Esophagus mucosa (tissue), 1 donor: ENCODE measurements around the gene METAP1. TPM values are rescaled to one million over a fixed set of nuclear protein-coding genes. Genes with fewer than 3 reads are reported as not detected.
"Not testable (repeated sequence)": the region's sequence is repeated elsewhere in the genome, so short reads cannot be mapped to it uniquely, and the experiment has no call there.

Source experiments
- ATAC-seq: fragments of 200-7000 bp; cut with Tn5 transposase; one replicate; pipeline ENCODE4 v1.9.1; 2020
- total RNA-seq: library from RNA; stranded (reverse); gene quantifications from one replicate; pipeline ENCODE4 v1.2.4, GENCODE V29; 2023
- donor health status: DM: yes; HTN: yes; CAD: no.

The METAP1 gene
- total RNA-seq: 75.4 TPM

DNA sequence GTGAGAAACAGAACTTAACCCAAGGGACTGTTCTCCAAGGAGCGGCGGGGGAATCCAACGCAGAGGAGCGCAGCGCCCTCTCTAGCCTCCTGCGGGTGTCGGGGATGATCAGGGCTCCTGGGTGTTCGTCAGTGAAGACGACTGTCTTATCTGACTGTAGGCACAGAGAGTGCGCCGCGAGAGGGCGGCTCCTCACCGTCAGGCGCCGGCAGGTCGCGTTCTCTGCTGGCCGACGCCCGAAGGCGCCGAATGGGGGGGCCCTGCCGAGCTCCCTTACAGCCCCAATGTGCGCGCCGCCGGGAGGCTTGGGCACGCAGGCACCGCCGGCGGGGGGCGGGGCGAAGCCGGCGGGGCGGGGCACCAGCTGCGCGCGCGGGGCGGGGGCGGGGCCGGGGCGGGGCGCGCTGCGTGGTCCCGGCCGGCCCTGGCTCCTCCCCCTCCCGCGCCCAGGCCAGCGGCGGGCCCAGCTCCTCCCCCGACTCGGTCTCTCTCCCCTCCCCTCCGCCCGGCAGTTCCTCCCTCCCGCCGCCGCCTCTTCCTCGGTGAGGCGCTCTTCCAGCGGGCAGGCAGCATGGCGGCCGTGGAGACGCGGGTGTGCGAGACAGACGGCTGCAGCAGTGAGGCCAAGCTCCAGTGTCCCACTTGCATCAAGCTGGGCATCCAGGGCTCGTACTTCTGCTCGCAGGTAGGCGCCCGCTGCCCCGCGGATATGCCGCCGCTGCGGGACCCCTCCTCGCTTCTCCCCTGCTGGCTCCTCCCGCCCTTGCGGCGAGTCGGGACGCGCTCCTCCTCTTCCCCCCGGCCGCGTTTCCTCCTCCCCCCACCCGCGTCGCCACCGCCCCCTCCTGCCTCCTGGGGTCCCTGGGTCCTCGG is at the start of gene METAP1:
TSS of gene METAP1 (plus strand) at position 539 of the 873 bp plus-strand sequence. CDS start at position 572, 33 bp downstream.
- ATAC-seq: peak; percentile 94

DNA sequence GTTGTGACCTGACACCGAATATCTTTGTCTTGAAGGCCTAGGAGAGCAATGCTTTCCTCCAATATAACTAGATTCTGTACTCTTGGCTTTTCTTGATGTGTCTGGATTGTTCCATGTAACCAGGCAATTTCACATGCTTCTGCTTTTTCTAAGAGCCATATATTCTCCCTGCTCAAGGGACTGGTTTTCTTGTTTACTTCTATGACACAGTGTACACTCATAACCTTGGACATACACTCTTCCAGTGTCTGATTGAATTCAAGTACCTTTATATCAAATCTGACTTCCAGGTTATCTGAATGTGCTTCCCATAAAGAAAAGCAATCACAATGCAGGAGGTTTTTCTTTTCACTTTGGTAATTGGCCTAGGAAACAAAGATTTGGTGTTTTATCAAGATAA is 49.2 kb upstream of the METAP1 start:
- ATAC-seq: no peak

DNA sequence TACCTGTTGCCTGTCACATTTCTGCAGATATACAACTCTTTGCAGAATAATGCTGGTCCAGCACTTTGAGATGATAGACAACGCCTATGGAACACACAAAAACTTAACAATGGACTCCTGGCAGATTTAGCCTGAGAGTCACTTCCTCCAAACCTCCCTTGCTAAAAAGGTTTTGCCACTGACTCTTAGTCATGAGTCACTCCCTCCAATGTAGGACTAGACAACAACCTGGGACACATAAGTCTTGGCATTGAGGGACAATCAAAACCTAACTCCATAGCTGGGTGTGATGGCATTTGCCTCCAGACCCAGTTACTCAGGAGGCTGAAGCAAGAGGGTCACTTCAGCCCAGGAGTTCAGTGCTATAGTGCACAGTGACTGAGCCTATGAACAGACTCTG is 44.6 kb upstream of the METAP1 start:
- peak; percentile 94 for ATAC-seq

DNA sequence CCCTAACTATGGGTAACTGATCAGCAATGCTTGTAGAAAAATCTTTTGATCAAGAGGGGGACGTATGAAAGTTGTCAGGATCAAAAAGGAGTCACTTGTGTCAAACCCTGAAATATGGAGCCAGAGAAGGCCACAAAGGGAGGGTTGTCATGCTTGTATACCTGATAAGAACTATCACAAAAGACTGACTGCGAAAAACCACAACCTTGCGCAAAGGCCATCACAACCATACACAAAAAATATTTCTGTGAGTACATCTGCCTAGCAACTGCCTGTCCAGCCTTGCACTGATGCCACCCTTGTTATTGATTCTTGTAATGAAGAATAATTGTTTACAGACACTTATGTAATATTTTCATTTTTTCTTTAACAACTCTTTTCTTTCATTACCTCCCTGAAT is 43.8 kb upstream of the METAP1 start:
- no peak for ATAC-seq

DNA sequence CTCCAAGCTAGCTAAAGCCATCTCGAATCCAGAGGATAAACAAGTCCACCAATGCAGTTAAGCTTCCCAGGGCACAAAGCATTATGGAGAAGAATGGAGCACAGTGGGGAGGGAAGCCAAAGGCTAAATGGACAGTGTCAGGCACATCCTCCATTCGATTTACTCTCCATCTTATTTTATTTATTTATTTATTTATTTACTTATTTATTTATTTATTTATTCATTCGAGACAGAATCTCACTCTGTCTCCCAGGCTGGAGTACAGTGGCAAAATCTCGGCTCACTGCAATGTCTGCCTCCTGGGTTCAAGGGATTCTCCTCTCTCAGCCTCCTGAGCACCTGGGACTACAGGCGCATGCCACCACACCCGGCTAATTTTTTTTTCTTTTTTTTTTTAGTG is 40.3 kb upstream of the METAP1 start:
- ATAC-seq: no peak

DNA sequence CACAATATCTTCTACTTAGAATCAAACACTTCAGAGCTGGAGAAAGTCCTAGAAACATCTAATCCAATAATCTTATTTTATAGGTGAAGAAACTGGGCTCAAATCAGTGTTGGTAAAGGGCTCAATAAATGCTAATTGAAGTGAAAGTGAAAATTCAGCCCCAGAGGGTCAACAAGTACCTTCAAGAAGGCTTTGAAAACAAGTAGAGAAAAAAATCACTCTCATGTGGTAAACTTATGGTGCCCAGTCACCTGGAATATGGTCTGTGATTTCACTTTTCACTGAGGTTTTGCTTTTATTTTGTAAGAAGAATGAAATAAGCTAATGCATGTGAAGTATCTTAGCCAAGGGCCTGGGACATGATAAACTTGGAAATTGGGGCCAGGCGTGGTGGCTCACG is 37.5 kb upstream of the METAP1 start:
- no peak for ATAC-seq

DNA sequence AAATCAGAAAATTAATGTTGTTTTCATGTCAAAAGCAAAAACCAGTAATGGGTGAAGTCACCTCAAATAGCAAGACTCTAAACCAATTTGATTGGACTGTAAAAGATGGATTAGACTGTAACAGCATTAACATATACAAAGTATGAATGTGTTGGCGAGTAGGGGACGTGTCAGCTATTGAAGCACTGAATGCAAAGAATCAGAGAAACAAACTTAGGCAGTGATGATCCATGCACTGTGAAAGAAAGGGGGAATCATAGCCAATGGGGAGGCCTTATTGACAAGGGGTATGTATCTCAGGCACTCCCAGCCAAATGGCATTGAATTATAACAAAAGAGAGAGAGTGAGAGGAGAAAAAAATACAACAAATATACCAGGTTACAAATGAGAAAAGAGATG is 36.1 kb upstream of the METAP1 start:
- no peak for ATAC-seq

DNA sequence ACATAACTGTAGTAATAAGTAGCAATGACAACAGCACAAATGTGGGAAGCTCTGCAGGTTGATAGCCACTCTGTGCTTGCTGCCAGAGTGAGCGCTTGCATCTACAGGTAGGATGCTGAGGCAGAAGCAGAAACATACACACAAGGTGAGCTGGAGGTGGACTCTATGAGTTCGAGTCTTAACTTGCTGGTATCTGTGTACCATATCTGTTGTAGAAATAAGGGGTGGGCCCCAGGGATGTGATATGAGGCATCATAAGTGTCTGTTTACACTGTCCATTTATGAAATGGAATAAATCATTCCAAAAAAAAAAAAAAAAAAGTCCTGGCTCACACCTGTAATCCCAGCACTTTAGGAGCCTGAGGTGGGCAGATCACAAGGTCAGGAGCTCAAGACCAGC is 33.8 kb upstream of the METAP1 start:
- no peak for ATAC-seq

DNA sequence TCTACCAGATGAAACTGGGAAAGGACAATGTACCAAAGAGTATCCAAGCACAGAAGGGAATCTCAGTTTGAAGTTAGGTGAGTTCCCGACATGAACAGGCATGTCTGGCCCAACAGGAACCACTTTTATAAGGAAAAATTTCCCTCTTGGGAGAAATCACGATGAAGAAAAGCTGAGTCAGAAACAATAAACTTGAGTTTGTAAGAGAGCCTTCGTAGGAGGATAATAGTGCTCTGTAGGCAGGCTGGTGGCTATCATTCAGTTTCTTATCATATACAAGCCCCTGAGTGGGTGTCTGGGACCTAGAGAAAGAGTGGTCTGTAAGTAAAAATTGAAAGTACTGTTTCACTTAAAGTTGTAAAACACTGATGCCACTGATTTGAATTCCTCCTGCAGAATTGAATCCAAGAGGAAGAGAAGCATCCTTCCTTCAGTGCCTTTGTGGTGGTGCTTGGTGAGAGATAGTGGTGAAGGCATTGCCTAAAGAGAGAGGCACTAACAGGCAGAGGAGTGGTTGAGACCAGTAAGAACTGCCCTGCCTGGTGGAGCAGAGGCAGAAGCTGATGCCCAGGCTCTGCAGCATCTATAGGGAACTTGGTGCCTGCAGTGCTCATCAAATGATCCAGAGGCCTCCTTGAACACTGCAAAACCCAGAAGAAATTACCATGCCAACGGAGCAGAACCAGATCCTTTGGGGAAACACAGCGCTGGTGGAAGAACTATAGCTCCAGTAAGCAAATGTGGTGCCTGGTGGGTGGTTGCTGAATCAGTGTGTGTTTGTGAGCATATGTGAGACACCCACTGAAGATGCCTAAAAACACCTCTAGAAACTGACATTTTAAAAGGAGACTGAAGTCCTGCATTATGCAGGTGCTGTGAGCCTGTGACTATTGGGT is 31.7 kb upstream of the METAP1 start:
- peak; percentile 66 for ATAC-seq

DNA sequence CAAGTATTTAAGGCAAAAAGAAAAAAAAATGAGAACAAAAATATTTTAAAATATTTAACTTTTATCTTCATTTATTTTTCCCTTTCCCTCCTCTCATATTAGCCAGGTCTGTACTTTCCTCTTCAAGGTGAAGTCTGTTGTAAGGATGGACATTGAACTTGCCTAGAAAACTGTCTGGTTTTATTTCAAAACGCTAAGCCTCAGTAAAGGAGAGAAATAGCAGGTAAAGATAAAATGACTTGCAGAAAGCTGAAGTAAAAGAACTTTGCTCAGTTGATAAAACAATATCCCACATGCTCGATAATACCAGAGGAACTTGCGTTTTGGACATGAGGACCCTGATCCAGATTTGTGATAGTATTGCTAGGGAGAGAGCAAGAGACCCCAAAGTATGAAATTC is 28.6 kb upstream of the METAP1 start:
- ATAC-seq: no peak

DNA sequence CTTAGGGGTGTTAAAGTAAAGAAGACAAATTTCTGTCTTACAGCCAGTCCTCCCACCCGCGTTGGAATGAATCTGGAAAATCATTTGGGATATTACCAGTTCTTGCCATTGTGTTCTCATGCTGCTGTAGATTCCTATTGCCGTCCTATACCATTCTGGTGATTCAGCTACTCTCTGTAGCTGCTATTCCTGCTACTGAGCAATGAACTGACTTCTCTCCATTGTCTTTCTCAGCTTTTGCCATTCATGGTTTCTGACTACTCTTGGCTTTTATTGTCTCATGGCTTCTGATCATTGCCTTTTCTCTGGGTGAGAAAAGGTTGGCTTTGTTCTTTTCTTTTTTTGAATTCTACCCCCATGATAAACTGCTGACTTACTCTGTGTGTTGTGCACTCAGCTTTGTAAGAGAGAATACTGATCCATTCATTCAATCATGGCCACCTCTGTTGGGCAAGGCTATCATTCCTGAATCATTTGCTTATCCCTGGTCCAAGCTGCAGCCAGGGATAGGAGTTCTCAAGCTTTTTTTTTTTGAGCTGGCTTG is 27.7 kb upstream of the METAP1 start:
- no peak for ATAC-seq

DNA sequence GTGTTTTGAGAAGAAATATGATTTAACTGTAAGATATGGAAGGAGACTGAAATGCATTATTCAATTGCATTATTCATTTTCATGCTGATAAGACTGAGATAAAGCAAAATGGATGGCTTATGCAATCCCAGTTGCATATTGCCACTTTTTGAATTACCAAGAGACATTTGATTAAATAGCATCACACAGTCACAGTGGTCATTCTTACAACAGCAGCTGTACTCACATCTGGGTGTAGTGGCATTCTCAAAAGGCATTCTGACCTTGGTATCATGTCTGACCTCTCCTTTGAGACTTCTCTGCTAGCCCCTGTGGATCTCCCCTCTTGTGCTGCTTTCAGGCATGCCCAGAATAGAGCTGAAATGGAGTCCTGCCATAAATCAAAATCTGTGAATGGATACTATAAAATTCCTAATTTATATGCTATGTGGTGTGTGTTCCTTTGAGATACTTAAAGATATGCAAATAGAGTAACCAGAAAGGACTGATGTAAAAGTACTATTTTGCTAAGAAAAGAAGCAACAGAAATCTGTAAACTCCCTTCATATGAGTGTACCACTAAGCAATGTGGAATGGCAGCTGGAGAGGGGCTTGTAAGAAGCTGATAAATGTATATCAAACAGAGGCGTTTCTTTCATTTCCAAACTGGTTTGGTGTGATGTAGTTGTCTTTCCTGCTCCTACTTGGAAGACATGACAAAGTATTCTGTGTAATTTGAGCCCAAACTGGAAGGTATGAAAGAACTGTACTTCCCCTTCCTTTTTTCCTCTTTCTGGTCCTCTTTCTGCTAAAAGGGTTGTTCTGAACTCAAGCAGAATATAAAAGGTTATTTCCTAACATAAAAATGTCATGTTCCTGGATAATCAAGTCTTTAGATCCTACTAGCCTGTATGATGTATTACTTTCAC is 25.4 kb upstream of the METAP1 start:
- ATAC-seq: no peak

DNA sequence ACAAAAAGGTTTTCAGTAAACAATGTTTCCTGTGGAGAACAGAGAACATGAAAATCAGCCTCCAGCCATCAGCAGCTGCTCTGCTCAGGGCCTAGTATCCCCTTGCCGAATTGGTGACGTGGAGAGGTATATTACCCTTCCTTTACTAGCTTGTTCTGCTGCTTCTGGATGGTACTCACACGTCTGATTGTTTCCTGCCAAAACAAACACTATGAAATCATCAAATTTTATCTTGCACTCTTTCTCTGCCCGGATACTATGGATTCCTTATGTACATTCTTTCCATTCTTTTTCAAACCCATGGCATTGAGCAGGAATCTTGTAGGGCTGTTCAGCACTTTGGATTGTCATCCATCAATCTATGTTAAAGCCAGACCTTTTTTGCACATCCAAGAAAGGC is 18.8 kb upstream of the METAP1 start:
- ATAC-seq: no peak

DNA sequence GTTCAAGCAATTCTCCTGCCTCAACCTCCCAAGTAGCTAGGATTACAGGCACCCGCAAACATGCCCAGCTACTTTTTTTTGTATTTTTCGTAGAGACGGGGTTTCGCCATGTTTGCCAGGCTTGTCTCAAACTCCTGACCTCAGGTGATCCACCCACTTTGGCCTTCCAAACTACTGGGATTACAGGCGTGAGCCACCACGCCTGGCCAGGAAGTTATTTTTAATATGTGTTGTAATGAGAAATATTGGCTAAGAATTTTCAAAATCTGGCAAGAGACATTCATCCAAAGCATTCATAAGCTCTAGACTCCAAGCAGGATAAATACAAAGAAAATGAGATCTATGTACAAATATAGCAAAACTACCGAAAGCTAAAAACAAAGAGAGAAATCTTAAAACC is 18.0 kb upstream of the METAP1 start:
- no peak for ATAC-seq

DNA sequence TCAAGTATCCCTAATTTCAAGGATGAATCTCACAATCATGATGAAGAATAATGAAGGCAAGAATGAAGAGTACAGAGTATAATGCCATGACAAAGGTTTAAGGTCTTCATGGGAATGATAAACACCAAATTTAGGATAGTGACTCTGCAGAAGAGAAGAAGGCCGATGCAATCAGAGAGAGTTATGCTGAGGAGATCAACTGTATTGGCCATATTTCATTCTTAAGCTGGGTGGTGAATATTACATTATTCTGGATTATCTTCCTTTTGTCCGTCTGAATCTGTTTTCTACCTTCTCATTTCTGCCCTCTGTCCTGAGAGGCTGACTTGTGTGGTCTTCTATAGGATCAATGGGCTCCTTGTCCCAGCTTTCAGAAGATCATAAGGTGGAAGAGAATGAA is 7.8 kb upstream of the METAP1 start:
- ATAC-seq: no peak

DNA sequence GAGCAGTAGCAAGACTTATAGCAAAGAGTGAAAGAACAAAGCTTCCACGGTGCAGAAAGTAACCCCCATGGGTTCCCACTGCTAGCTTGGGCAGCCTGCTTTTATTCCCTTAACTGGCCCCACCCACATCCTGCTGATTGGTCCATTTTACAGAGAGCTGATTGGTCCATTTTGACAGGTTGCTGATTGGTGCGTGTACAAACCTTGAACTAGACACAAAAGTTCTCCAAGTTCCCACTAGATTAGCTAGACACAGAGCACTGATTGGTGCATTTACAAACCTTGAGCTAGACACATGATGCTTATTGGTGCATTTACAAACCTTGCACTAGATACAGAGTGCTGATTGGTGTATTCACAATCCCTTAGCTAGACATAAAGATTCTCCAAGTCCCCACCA is 2.7 kb upstream of the METAP1 start:
- not testable (repeated sequence) for ATAC-seq

DNA sequence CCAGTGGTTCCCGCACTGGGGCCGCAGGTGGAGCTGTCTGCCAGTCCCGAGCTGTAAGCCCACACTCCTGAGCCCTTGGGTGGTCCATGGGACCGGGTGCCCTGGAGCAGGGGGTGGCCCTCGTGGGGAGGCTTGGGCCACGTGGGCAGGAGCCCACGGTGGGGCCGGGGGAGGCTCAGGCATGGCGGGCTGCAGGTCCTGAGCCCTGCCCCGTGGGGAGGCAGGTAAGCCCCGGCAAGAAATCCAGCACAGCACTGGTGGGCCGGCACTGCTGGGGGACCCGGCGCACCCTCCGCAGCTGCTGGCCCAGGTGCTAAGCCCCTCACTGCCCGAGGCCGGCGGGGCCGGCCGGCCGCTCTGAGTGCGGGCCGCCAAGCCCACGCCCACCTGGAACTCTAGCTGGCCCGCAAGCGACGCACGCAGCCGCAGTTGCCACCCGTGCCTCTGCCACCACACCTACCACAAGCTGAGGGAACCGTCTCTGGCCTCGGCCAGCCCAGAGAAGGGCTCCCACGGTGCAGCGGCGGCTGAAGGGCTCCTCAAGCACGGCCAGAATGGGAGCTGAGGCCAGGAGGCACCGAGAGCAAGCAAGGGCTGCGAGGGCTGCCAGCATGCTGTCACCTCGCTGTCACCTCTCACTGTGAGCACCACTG is 2.0 kb upstream of the METAP1 start:
- no peak for ATAC-seq

DNA sequence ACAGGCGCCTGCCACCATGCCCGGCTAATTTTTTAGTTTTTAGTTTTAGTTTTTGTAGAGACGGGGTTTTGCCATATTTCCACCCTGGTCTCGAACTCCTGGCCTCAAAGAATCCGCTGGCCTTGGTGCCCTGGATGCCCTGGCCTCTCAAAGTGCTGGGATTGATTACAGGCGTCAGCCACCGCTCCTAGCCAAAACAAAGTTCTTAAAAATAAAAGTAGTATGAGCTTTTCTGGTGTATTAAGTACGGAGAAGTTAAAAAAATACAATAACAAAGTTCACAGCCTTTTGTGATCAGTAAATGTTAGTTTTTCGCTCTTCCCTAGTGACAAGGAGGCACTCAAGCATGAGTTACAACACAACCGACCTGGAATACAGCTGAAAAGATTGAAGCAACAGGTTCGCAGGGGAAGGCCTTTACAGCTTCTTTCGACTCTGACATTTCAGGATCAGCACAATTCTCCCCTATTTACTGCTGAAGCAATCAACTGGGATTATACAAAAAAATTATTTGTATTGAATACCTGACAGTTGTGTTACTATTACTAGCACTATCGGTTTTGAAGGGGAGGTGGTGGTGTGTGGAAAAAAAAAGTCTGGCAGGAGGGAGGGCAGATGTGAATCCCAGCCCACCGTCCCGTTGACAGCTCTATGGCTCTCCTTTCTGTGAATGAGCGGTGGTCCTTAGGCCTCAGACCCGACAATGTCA is 893 bp upstream of the METAP1 start:
- ATAC-seq: no peak

DNA sequence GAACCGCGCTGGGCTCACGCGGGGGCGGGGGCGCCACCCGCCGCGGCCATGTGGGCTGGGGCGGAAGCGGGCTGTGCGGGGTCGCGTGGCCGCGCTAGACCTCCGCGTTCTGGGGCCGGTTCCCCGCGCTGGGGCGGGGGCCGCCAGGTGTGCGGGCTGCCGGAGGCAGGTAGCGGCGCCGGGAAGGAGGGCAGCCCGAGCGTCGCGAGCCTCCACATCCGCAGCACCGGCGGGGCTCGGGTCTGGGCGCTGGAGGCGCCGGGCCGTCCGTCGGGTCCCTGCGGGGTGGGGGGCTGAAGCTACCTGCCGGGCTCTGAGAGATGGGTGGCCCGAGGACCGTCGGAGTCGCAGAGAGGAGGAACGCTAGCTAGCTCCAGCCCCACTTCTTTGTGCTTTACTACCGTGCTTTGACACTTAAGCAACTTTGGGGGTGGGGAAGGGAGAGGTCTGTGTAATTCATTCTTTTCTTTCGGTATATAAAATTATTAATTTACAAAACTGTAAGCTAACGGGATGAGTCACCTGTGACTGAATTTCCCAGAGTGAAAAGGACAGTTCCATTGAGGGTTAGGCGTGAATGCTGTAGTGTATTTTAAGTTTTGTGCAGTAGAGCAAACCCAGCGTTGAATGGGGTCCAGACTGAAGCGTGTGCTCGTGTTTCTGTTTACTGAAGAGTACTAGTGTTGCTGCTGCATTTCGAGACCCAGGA is 689 bp downstream of the METAP1 start:
- ATAC-seq: no peak

DNA sequence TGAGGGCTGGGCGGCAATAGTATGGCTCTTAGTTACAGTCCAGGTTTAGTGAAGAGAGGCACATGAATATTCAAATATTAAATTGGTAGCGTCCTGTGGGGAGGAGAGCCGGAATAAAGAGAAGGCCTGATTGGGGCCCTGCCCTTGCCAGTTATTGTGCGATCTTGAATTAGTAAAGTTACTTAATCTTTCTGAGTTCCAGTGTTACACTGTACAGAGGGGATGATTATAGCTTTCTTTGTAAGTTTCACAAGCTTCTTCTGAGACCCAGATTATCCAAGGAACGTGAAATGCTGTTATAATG is 1.2 kb downstream of the METAP1 start:
- no peak for ATAC-seq

DNA sequence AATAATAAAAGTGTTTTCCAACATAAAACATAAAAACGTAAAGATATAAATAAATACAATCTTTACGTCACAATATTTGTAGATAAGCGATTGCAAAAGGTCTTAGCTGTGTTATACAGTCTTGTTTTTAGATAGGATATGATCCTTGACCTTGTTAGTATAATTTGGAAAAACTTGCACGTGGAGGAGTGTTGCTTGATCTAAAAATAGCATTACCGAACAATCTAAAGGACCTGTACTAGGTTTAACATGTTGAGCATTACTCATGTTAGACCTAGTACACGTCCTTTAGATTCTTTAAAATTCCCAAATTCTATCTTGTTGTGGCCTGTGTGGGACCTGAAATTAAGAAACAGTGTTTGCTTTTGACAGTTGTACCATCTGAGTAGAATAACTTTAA is 1.6 kb downstream of the METAP1 start:
- ATAC-seq: no peak
